K562 (cell line): ENCODE data around the gene ZNF691. TPM values are rescaled to one million over a fixed set of nuclear protein-coding genes. Genes with fewer than 3 reads are reported as not detected.

Source experiments
- AFF4 ChIP-seq: sonication (generic); formaldehyde crosslinking; IDR thresholded peaks from 2 replicates; pipeline ENCODE4 v1.8.0; 2023; ENCODE audit warnings: mild to moderate bottlenecking, missing genetic modification reagents
- CC2D1A ChIP-seq: fragments of 450-650 bp; IDR thresholded peaks from 2 replicates; pipeline ENCODE4 v1.6.1; 2017; ENCODE audit warnings: mild to moderate bottlenecking
- FIP1L1 ChIP-seq: fragments of 200-400 bp; formaldehyde crosslinking; IDR thresholded peaks from 2 replicates; pipeline ENCODE4 v1.6.1; 2018; ENCODE audit warnings: mild to moderate bottlenecking, low read depth, low read length; ENCODE audit not compliant: poor library complexity, severe bottlenecking
- JUNB ChIP-seq: fragments of 450-650 bp; formaldehyde crosslinking; conservative IDR thresholded peaks from 2 replicates; pipeline ENCODE4 v1.4.0; 2020; ENCODE audit warnings: mild to moderate bottlenecking
- NFE2 ChIP-seq: IDR thresholded peaks from 2 replicates; pipeline ENCODE4 v1.6.1; 2014; ENCODE audit warnings: antibody characterized with exemption, low read depth
- POLR2B ChIP-seq: fragments of 450-650 bp; IDR thresholded peaks from 2 replicates; pipeline ENCODE4 v1.6.1; 2018; ENCODE audit warnings: low read depth; ENCODE audit not compliant: partially characterized antibody
- TAF15 ChIP-seq: fragments of 200-400 bp; formaldehyde crosslinking; IDR thresholded peaks from 2 replicates; pipeline ENCODE4 v1.6.1; 2017; ENCODE audit warnings: mild to moderate bottlenecking, low read depth, low read length, moderate library complexity
- USF2 ChIP-seq: sonication (generic); formaldehyde crosslinking; IDR thresholded peaks from 2 replicates; pipeline ENCODE4 v1.5.0; 2020; ENCODE audit warnings: missing genetic modification reagents
- ZNF175 ChIP-seq: fragments of 200-800 bp; sonication (Bioruptor generic); IDR thresholded peaks from 2 replicates; pipeline ENCODE4 v1.6.1; 2016; ENCODE audit warnings: low read depth, mild to moderate bottlenecking, missing genetic modification characterization, missing compliant biosample characterization
- ZNF282 ChIP-seq: sonication (generic); formaldehyde crosslinking; IDR thresholded peaks from 2 replicates; pipeline ENCODE4 v1.8.1; 2023; ENCODE audit warnings: missing genetic modification reagents
- ZNF551 ChIP-seq: fragments of 250-450 bp; sonication (Bioruptor Pico); IDR thresholded peaks from 2 replicates; pipeline ENCODE4 v1.5.0; 2021; ENCODE audit warnings: mild to moderate bottlenecking, moderate library complexity
- ZNF785 ChIP-seq: fragments of 250-450 bp; sonication (Bioruptor Pico); IDR thresholded peaks from 2 replicates; pipeline ENCODE4 v1.4.0; 2020; ENCODE audit warnings: mild to moderate bottlenecking
- polyA plus RNA-seq, 8 experiments: library from polyadenylated mRNA; depleted of rRNA in 4 of 8; stranded (reverse) in 5 of 8; unstranded in 3 of 8; fragments of >200 nt; fragmentation: Nextera tagmentation in 2 of 8; fragmentation: Illumina TruSeq in 1 of 8; extraction: Ambion mirVana in 2 of 8; extraction: Trizol in 1 of 8; gene quantifications; 2 replicates each; pipeline versions ENCODE4 v1.2.1 to v1.2.3, GENCODE V29; 2011 to 2014; ENCODE audit warnings: inconsistent platforms in 1 of 8, missing spikeins in 1 of 8
- total RNA-seq, 7 experiments: library from RNA; depleted of rRNA in 6 of 7; stranded (reverse); fragments of >200 nt in 6 of 7; fragmentation: Illumina TruSeq in 2 of 7; extraction: Trizol in 2 of 7; gene quantifications; 2 replicates each; pipeline versions ENCODE4 v1.2.1 to v1.2.3, GENCODE V29; 2011 to 2021; ENCODE audit warnings: low replicate concordance in 1 of 7
- TF ChIP-seq, protein P1 (sequence below): sonication (generic); formaldehyde crosslinking; IDR thresholded peaks from 2 replicates; pipeline ENCODE4 v1.8.0; 2022; ENCODE audit warnings: mild to moderate bottlenecking, missing genetic modification reagents
- TF ChIP-seq, protein P2 (sequence below): sonication (generic); formaldehyde crosslinking; IDR thresholded peaks from 2 replicates; pipeline ENCODE4 v1.8.0; 2022; ENCODE audit warnings: missing genetic modification reagents, mild to moderate bottlenecking, moderate library complexity, borderline replicate concordance
- TF ChIP-seq, protein P3 (sequence below), 2 experiments: fragments of 450-650 bp in 1 of 2; IDR thresholded peaks; 2 replicates each; pipeline ENCODE4 v1.6.1; 2011 to 2017; ENCODE audit warnings: low read depth in 2 of 2, antibody characterized with exemption in 1 of 2, borderline replicate concordance in 1 of 2, low read length in 1 of 2, mild to moderate bottlenecking in 1 of 2, mixed read lengths in 1 of 2; ENCODE audit not compliant: control insufficient read depth in 1 of 2

Gene ZNF691
- total and polyA plus RNA-seq, 9 of the 15 experiments (the other 6 are each of a cell fraction or from before 2014, with no cell fraction given) = 10.7 to 30.4 (median 14.8) TPM

- TF ChIP-seq FIP1L1 (no peak), ZNF785 (CRISPR knock-in tag) (no peak), NFE2 (no peak), ZNF282 (CRISPR knock-in tag) (no peak), USF2 (CRISPR knock-in tag) (no peak), ZNF551 (CRISPR knock-in tag) (no peak), JUNB (CRISPR knock-in tag) (no peak), AFF4 (CRISPR knock-in tag) (peak; percentile 68; the same call in 1 of the 2 replicates), TAF15 (no peak), POLR2B (peak; percentile 84), ZNF175 (no peak), CC2D1A (no peak)
- TF ChIP-seq, protein P1, sequence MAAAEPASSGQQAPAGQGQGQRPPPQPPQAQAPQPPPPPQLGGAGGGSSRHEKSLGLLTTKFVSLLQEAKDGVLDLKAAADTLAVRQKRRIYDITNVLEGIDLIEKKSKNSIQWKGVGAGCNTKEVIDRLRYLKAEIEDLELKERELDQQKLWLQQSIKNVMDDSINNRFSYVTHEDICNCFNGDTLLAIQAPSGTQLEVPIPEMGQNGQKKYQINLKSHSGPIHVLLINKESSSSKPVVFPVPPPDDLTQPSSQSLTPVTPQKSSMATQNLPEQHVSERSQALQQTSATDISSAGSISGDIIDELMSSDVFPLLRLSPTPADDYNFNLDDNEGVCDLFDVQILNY = no peak
- TF ChIP-seq, protein P2, sequence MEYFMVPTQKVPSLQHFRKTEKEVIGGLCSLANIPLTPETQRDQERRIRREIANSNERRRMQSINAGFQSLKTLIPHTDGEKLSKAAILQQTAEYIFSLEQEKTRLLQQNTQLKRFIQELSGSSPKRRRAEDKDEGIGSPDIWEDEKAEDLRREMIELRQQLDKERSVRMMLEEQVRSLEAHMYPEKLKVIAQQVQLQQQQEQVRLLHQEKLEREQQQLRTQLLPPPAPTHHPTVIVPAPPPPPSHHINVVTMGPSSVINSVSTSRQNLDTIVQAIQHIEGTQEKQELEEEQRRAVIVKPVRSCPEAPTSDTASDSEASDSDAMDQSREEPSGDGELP (CRISPR knock-in tag) = peak; percentile 83; the same call in 1 of the 2 replicates
- TF ChIP-seq, protein P3, sequence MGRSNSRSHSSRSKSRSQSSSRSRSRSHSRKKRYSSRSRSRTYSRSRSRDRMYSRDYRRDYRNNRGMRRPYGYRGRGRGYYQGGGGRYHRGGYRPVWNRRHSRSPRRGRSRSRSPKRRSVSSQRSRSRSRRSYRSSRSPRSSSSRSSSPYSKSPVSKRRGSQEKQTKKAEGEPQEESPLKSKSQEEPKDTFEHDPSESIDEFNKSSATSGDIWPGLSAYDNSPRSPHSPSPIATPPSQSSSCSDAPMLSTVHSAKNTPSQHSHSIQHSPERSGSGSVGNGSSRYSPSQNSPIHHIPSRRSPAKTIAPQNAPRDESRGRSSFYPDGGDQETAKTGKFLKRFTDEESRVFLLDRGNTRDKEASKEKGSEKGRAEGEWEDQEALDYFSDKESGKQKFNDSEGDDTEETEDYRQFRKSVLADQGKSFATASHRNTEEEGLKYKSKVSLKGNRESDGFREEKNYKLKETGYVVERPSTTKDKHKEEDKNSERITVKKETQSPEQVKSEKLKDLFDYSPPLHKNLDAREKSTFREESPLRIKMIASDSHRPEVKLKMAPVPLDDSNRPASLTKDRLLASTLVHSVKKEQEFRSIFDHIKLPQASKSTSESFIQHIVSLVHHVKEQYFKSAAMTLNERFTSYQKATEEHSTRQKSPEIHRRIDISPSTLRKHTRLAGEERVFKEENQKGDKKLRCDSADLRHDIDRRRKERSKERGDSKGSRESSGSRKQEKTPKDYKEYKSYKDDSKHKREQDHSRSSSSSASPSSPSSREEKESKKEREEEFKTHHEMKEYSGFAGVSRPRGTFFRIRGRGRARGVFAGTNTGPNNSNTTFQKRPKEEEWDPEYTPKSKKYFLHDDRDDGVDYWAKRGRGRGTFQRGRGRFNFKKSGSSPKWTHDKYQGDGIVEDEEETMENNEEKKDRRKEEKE (IDR thresholded peaks at IDR 0.05; ENCODE audit: borderline replicate concordance in 1 of 2, control insufficient read depth in 1 of 2, low read depth in 2 of 2, low read length in 1 of 2) = no peak
Measured at GRCh38 chr1:42846257-42847110, at the start of gene ZNF691 (continued).
